Neural progenitor cell (in vitro differentiated cells): ENCODE measurements around the gene MAF.

Source experiments
- CTCF ChIP-seq: fragments of 200-600 bp; sonication (generic); IDR thresholded peaks from 2 replicates; pipeline ENCODE4 v1.5.1; 2017; ENCODE audit warnings: antibody characterized with exemption, mild to moderate bottlenecking
- EZH2 ChIP-seq: fragments of 200-600 bp; sonication (generic); IDR thresholded peaks from 2 replicates; pipeline ENCODE4 v1.6.1; 2017; ENCODE audit warnings: antibody characterized with exemption, mild to moderate bottlenecking, moderate library complexity
- EZH2phosphoT487 ChIP-seq: fragments of 200-600 bp; sonication (generic); IDR thresholded peaks from 2 replicates; pipeline ENCODE4 v1.6.1; 2017; ENCODE audit warnings: antibody characterized with exemption

- TF ChIP-seq CTCF, result no peak
- no peak for TF ChIP-seq EZH2
- TF ChIP-seq EZH2phosphoT487, result no peak
These were observed 45.6 kb downstream of the MAF start for GRCh38 chr16:79554912-79555311.
